H1 (cell line): ENCODE measurements around the gene SCN2B. TPM values are rescaled to one million over a fixed set of nuclear protein-coding genes. Genes with fewer than 3 reads are reported as not detected.

ENCODE experiments used
- CTCF ChIA-PET: fragments of 300-600 bp; sonication (Branson Sonifier 250); formaldehyde crosslinking; loops from one replicate; lab custom pipeline; 2021; ENCODE audit not compliant: partially characterized antibody; lab: Charles Lee
- POLR2A ChIA-PET: fragments of 300-600 bp; sonication (Branson Sonifier 250); formaldehyde crosslinking; loops from one replicate; lab custom pipeline; 2021; ENCODE audit warnings: inconsistent platforms; ENCODE audit not compliant: partially characterized antibody; lab: Charles Lee
- DNase-seq, 2 experiments: peaks; one replicate each; pipeline versions ENCODE4 v3.0.0 to v3.0.0-alpha.2; 2010 to 2022; ENCODE audit warnings: low spot score in 2 of 2, low read depth in 1 of 2, mixed read lengths in 1 of 2
- FAIRE-seq: peaks from 2 replicates; lab custom pipeline; 2011; peaks lifted over from hg19 to GRCh38; lab: Jason Lieb, UNC
- H2AFZ ChIP-seq: 2 replicates; pipeline ENCODE4 v1.8.1; 2012; ENCODE audit warnings: low read length, inconsistent platforms
- H2AK5ac ChIP-seq: 2 replicates; pipeline ENCODE4 v1.6.1; 2013; ENCODE audit warnings: low read depth, low read length
- H2BK120ac ChIP-seq: replicated peaks from 2 replicates; pipeline ENCODE3; 2013; ENCODE audit warnings: low read depth, low read length, inconsistent platforms
- H2BK12ac ChIP-seq: 2 replicates; pipeline ENCODE4 v1.6.1; 2013; ENCODE audit warnings: low read depth, low read length
- H2BK15ac ChIP-seq: 2 replicates; pipeline ENCODE4 v1.6.1; 2013; ENCODE audit warnings: low read length
- H2BK20ac ChIP-seq: 2 replicates; pipeline ENCODE4 v1.6.1; 2013; ENCODE audit warnings: low read length
- H2BK5ac ChIP-seq: 2 replicates; pipeline ENCODE4 v1.6.1; 2013; ENCODE audit warnings: low read depth, low read length
- H3K14ac ChIP-seq: 2 replicates; pipeline ENCODE4 v1.6.1; 2013; ENCODE audit warnings: inconsistent platforms; ENCODE audit not compliant: insufficient read length
- H3K18ac ChIP-seq: 2 replicates; pipeline ENCODE4 v1.6.1; 2013; ENCODE audit warnings: low read length; ENCODE audit errors: extremely low read depth
- H3K23ac ChIP-seq: 2 replicates; pipeline ENCODE4 v1.6.1; 2013; ENCODE audit warnings: inconsistent platforms; ENCODE audit not compliant: insufficient read length
- H3K23me2 ChIP-seq: 2 replicates; pipeline ENCODE4 v1.6.1; 2013; ENCODE audit warnings: low read depth, low read length
- H3K27ac ChIP-seq: 2 replicates; pipeline ENCODE4 v1.6.1; 2011; ENCODE audit warnings: low read depth, low read length, inconsistent platforms
- H3K27me3 ChIP-seq, 4 experiments: replicated peaks in 1 of 4; 1 replicate in 1 of 4; 2 replicates in 3 of 4; pipeline versions ENCODE4 v1.6.1 to v1.8.1; 2011 to 2013; ENCODE audit warnings: low read length in 3 of 4, mild to moderate bottlenecking in 3 of 4, inconsistent platforms in 2 of 4, mixed read lengths in 2 of 4, moderate library complexity in 1 of 4; ENCODE audit not compliant: control insufficient read depth in 3 of 4, insufficient read depth in 3 of 4; ENCODE audit errors: extremely low read depth in 1 of 4
- H3K36me3 ChIP-seq, 4 experiments: 2 replicates each; pipeline versions ENCODE4 v1.6.1 to v1.8.1; 2011 to 2013; ENCODE audit warnings: mild to moderate bottlenecking in 4 of 4, low read length in 3 of 4, moderate library complexity in 2 of 4, control low read depth in 1 of 4, inconsistent platforms in 1 of 4; ENCODE audit not compliant: insufficient read depth in 4 of 4, control insufficient read depth in 2 of 4
- H3K4ac ChIP-seq: replicated peaks from 2 replicates; pipeline ENCODE3; 2013; ENCODE audit warnings: low read length, low read depth, mixed read lengths, inconsistent platforms; ENCODE audit not compliant: insufficient read length
- H3K4me1 ChIP-seq, 4 experiments: replicated peaks in 1 of 4; 1 replicate in 1 of 4; 2 replicates in 3 of 4; pipeline versions ENCODE4 v1.6.1 to v1.8.1; 2011 to 2013; ENCODE audit warnings: low read length in 3 of 4, inconsistent platforms in 2 of 4, mixed read lengths in 1 of 4; ENCODE audit not compliant: insufficient read depth in 4 of 4, control insufficient read depth in 3 of 4
- H3K4me2 ChIP-seq, 2 experiments: 2 replicates each; pipeline versions ENCODE4 v1.6.1 to v1.8.1; 2011 to 2013; ENCODE audit warnings: low read depth in 2 of 2, low read length in 2 of 2, control low read depth in 1 of 2, inconsistent platforms in 1 of 2, mild to moderate bottlenecking in 1 of 2; ENCODE audit not compliant: insufficient read depth in 1 of 2
- H3K4me3 ChIP-seq, 4 experiments: fragments of 200-600, 300-600 bp in 1 of 4; sonication (generic), shearing (Covaris generic), sonication (Bioruptor Twin) in 1 of 4; 2 replicates each; pipeline versions ENCODE4 v1.5.1 to v1.8.1; 2011 to 2016; ENCODE audit warnings: low read length in 4 of 4, low read depth in 3 of 4, control low read depth in 2 of 4, inconsistent platforms in 2 of 4, mild to moderate bottlenecking in 2 of 4, mixed read lengths in 1 of 4, moderate library complexity in 1 of 4; ENCODE audit not compliant: insufficient read depth in 2 of 4; ENCODE audit errors: extremely low read depth in 1 of 4
- H3K56ac ChIP-seq: replicated peaks from 2 replicates; pipeline ENCODE3; 2013; ENCODE audit warnings: low read depth, mild to moderate bottlenecking, mixed read lengths, low read length, inconsistent platforms; ENCODE audit not compliant: insufficient read length
- H3K79me1 ChIP-seq: 2 replicates; pipeline ENCODE4 v1.6.1; 2013; ENCODE audit warnings: low read depth, low read length, control low read depth
- H3K79me2 ChIP-seq, 2 experiments: 2 replicates each; pipeline versions ENCODE4 v1.6.1 to v1.8.1; 2012 to 2013; ENCODE audit warnings: low read length in 2 of 2, mild to moderate bottlenecking in 2 of 2, inconsistent platforms in 1 of 2; ENCODE audit not compliant: insufficient read depth in 2 of 2, control insufficient read depth in 1 of 2
- H3K9ac ChIP-seq, 4 experiments: replicated peaks in 1 of 4; 1 replicate in 1 of 4; 2 replicates in 3 of 4; pipeline versions ENCODE4 v1.6.1 to v1.8.1; 2011 to 2013; ENCODE audit warnings: low read depth in 3 of 4, low read length in 3 of 4, control low read depth in 2 of 4, mild to moderate bottlenecking in 2 of 4, moderate library complexity in 2 of 4, inconsistent platforms in 1 of 4; ENCODE audit errors: extremely low read depth in 1 of 4
- H3K9me3 ChIP-seq, 2 experiments: 2 replicates each; pipeline versions ENCODE4 v1.6.1 to v1.8.1; 2012 to 2013; ENCODE audit warnings: mild to moderate bottlenecking in 2 of 2, moderate library complexity in 2 of 2, control low read depth in 1 of 2, inconsistent platforms in 1 of 2, low read depth in 1 of 2, low read length in 1 of 2, mixed read lengths in 1 of 2; ENCODE audit not compliant: insufficient read depth in 2 of 2
- H4K20me1 ChIP-seq, 2 experiments: replicated peaks in 1 of 2; 2 replicates each; pipeline versions ENCODE3 to v1.8.1; 2011 to 2013; ENCODE audit warnings: inconsistent platforms in 2 of 2, low read length in 2 of 2, mild to moderate bottlenecking in 1 of 2; ENCODE audit not compliant: insufficient read depth in 2 of 2, control insufficient read depth in 1 of 2
- H4K5ac ChIP-seq: 2 replicates; pipeline ENCODE4 v1.6.1; 2013; ENCODE audit warnings: low read length, low read depth, mixed read lengths, inconsistent platforms; ENCODE audit not compliant: insufficient read length
- H4K8ac ChIP-seq: 2 replicates; pipeline ENCODE4 v1.8.0; 2013; ENCODE audit warnings: mild to moderate bottlenecking, moderate library complexity, low read length, inconsistent platforms; ENCODE audit not compliant: insufficient read depth; ENCODE audit errors: extremely low read depth
- H4K91ac ChIP-seq: replicated peaks from 2 replicates; pipeline ENCODE3; 2013; ENCODE audit warnings: low read length, mixed read lengths, inconsistent platforms; ENCODE audit not compliant: insufficient read length
- EZH2 ChIP-seq: fragments of 200-600 bp; sonication (generic); IDR thresholded peaks from 2 replicates; pipeline ENCODE4 v1.7.1; 2012; ENCODE audit warnings: low read depth, mild to moderate bottlenecking, moderate library complexity, low read length, inconsistent platforms; ENCODE audit not compliant: severe bottlenecking
- TEAD4 ChIP-seq: IDR thresholded peaks from 2 replicates; pipeline ENCODE4 v1.6.1; 2012; ENCODE audit warnings: low read depth, low read length, inconsistent platforms, mixed read lengths
- WGBS, 2 experiments: shearing (Covaris generic) in 1 of 2; methylation state at CpG; one replicate each; pipeline versions ENCODE4 v1.1.6 to v1.1.7; 2013 to 2015; ENCODE audit warnings: low lambda C conversion rate in 2 of 2, mixed read lengths in 2 of 2, inconsistent platforms in 1 of 2, low coverage in 1 of 2, missing lambda C conversion rate in 1 of 2; ENCODE audit not compliant: insufficient replicate concordance in 2 of 2, insufficient coverage in 1 of 2, insufficient read length in 1 of 2; ENCODE audit errors: extremely low coverage in 1 of 2, missing lambda C conversion rate in 1 of 2; 5-methylcytosine and 5-hydroxymethylcytosine counted together
- polyA plus RNA-seq, 7 experiments: library from polyadenylated mRNA; depleted of rRNA in 3 of 7; stranded (reverse) in 5 of 7; unstranded in 2 of 7; fragments of >200 nt in 5 of 7; fragments of 200-250 nt in 2 of 7; gene quantifications; 1 replicate in 5 of 7; 2 replicates in 1 of 7; 4 replicates in 1 of 7; pipeline versions ENCODE4 v1.2.1 to v1.2.3, GENCODE V29; 2011 to 2013; ENCODE audit warnings: missing spikeins in 2 of 7, mixed read lengths in 2 of 7
- total RNA-seq: library from RNA; stranded (reverse); fragmentation: NEBNext Ultra II Directional; extraction: Animal tissue kit (Norgen Biotek cat#: 25700); gene quantifications from 2 replicates; pipeline ENCODE4 v1.2.1, GENCODE V29; 2021

The SCN2B gene
- total and polyA plus RNA-seq, 2 of the 8 experiments (the other 6 are each of a cell fraction or from before 2014, with no cell fraction given), result 0.14 to 0.24 TPM

GRCh38 chr11:118157186-118157895, 19.1 kb downstream of the SCN2B start:
- POLR2A ChIA-PET, result interaction anchor here (1.1 to 3.3 kb wide), 5 partner anchors 8 to 18 kb away, joined by 3 to 16 read pairs (median 6); no protein-coding TSS in a partner anchor
- CTCF ChIA-PET, result interaction anchor here (0.7 to 7.4 kb wide), 9 partner anchors 9 to 88 kb away, joined by 3 to 170 read pairs (median 9); partner anchors contain the start of gene SCN2B
- H2AFZ ChIP-seq, result 0 out of 2 replicates have a peak overlapping the region, but pooled peaks have one; percentile 27

More at GRCh38 chr11:118157186-118157895, 19.1 kb downstream of the SCN2B start:
- no peak overlapping the region for H3K23ac ChIP-seq
- H3K4me2 ChIP-seq, result peak overlapping the region; percentile 76 to 91
- no peaks in the 10 kb centered on the region for H3K79me1 ChIP-seq
- H3K36me3 ChIP-seq, result no peaks in the 10 kb centered on the region
- DNase-seq (no peak), FAIRE-seq (no peak)
- no peak overlapping the region; the same call in 1 of the 2 replicates for H2BK15ac ChIP-seq
- peaks cover 4 to 48% (median 35%) of the 10 kb centered on the region in 4 experiments for H3K4me1 ChIP-seq
- H2BK12ac ChIP-seq, result peak overlapping the region; percentile 55; the same call in 1 of the 2 replicates
- H3K4ac ChIP-seq, result no peak overlapping the region
- no peaks in the 10 kb centered on the region for H3K9me3 ChIP-seq
- H3K18ac ChIP-seq, result peak overlapping the region; percentile 16; the same call in 1 of the 2 replicates
- H4K8ac ChIP-seq, result no peak overlapping the region; the same call in 1 of the 2 replicates
- H3K23me2 ChIP-seq, result peaks cover 22% of the 10 kb centered on the region
- H3K79me2 ChIP-seq, result no peaks in the 10 kb centered on the region
- H2BK120ac ChIP-seq, result no peak overlapping the region
- H4K91ac ChIP-seq, result no peak overlapping the region
- no peak overlapping the region for H3K9ac ChIP-seq
- H2BK20ac ChIP-seq, result 0 out of 2 replicates have a peak overlapping the region, but pooled peaks have one; percentile 2
- 22% methylated on average over 10 of the region's 10 CpGs; no CpG with 5 or more reads in 1 of the 2 experiments for WGBS, 2 experiments
- no peak overlapping the region for H3K14ac ChIP-seq
- peaks cover 26 to 75% (median 65%) of the 10 kb centered on the region in 4 experiments for H3K27me3 ChIP-seq
- H4K5ac ChIP-seq, result no peak overlapping the region
- H4K20me1 ChIP-seq, result no peaks in the 10 kb centered on the region
- peak overlapping the region; percentile 14 to 56 (median 32); a peak in 7 of 8 replicates for H3K4me3 ChIP-seq
- no peak overlapping the region for H3K56ac ChIP-seq
- H3K27ac ChIP-seq, result no peak overlapping the region
- TF ChIP-seq EZH2 (peak; percentile 21), TEAD4 (no peak)
- TF ChIP-seq, all 59 proteins: peak for 1
- no peak overlapping the region for H2AK5ac ChIP-seq
- H2BK5ac ChIP-seq, result peak overlapping the region; percentile 39; the same call in 1 of the 2 replicates
